GM23248 (cell line): ENCODE data around the gene ADPGK. TPM values are rescaled to one million over a fixed set of nuclear protein-coding genes. Genes with fewer than 3 reads are reported as not detected.

Experiments used
- DNase-seq: peaks from one replicate; pipeline ENCODE4 v3.0.0-alpha.2; 2015
- H2AFZ ChIP-seq: fragments of 200-600 bp; sonication (generic); 2 replicates; pipeline ENCODE4 v1.6.1; 2016; ENCODE audit warnings: antibody characterized with exemption
- H3F3A ChIP-seq: fragments of 200-600 bp; sonication (generic); 2 replicates; pipeline ENCODE4 v1.6.1; 2016; ENCODE audit warnings: mild to moderate bottlenecking, antibody characterized with exemption, mixed run types; ENCODE audit not compliant: insufficient read depth
- H3K27ac ChIP-seq: fragments of 200-600 bp; sonication (generic); 2 replicates; pipeline ENCODE4 v1.5.1; 2016; ENCODE audit warnings: mild to moderate bottlenecking
- H3K27me3 ChIP-seq: fragments of 200-600 bp; sonication (generic); replicated peaks from 2 replicates; pipeline ENCODE4 v1.6.1; 2016; ENCODE audit warnings: mild to moderate bottlenecking; ENCODE audit not compliant: insufficient read depth
- H3K36me3 ChIP-seq: fragments of 200-600 bp; sonication (generic); 2 replicates; pipeline ENCODE4 v1.6.1; 2016; ENCODE audit warnings: low read depth, mild to moderate bottlenecking
- H3K4me1 ChIP-seq: fragments of 200-600 bp; sonication (generic); 2 replicates; pipeline ENCODE4 v1.6.1; 2016; ENCODE audit warnings: mild to moderate bottlenecking; ENCODE audit not compliant: insufficient read depth
- H3K4me2 ChIP-seq: fragments of 200-600 bp; sonication (generic); one replicate; pipeline ENCODE4 v1.6.1; 2016; ENCODE audit warnings: mild to moderate bottlenecking; ENCODE audit not compliant: unreplicated experiment
- H3K4me3 ChIP-seq: fragments of 200-600 bp; sonication (generic); 2 replicates; pipeline ENCODE4 v1.5.1; 2016; ENCODE audit warnings: mild to moderate bottlenecking
- H3K79me2 ChIP-seq: fragments of 200-600 bp; sonication (generic); 2 replicates; pipeline ENCODE4 v1.6.1; 2016; ENCODE audit warnings: mild to moderate bottlenecking; ENCODE audit not compliant: insufficient read depth
- H3K9ac ChIP-seq: fragments of 200-600 bp; sonication (generic); 2 replicates; pipeline ENCODE4 v1.6.1; 2016; ENCODE audit warnings: mild to moderate bottlenecking
- H3K9me2 ChIP-seq: fragments of 200-600 bp; sonication (generic); 2 replicates; pipeline ENCODE4 v1.6.1; 2016; ENCODE audit warnings: mixed run types, mild to moderate bottlenecking, moderate library complexity; ENCODE audit not compliant: insufficient read depth
- H3K9me3 ChIP-seq: fragments of 200-600 bp; sonication (generic); one replicate; pipeline ENCODE4 v1.6.1; 2017; ENCODE audit warnings: low read depth
- H4K20me1 ChIP-seq: fragments of 200-600 bp; sonication (generic); 2 replicates; pipeline ENCODE4 v1.6.0; 2016; ENCODE audit not compliant: insufficient read depth
- EZH2 ChIP-seq: fragments of 200-600 bp; sonication (generic); IDR thresholded peaks from 2 replicates; pipeline ENCODE4 v1.6.1; 2018; ENCODE audit warnings: antibody characterized with exemption, mild to moderate bottlenecking; ENCODE audit not compliant: insufficient read depth, poor library complexity, severe bottlenecking
- EZH2phosphoT487 ChIP-seq: fragments of 200-600 bp; sonication (generic); IDR thresholded peaks from 2 replicates; pipeline ENCODE4 v1.6.1; 2018; ENCODE audit warnings: antibody characterized with exemption, moderate library complexity, mild to moderate bottlenecking, low read depth; ENCODE audit not compliant: insufficient read depth
- WGBS, 2 experiments: methylation state at CpG; one replicate each; pipeline ENCODE4 v1.1.6; 2015 to 2017; ENCODE audit warnings: low lambda C conversion rate in 2 of 2, low coverage in 1 of 2; ENCODE audit errors: missing lambda C conversion rate in 2 of 2; 5-methylcytosine and 5-hydroxymethylcytosine counted together
- in situ Hi-C: fragments of 300-500 bp; cut with MboI; formaldehyde crosslinking; loops from 2 replicates; pipeline ENCODE4 v1.15.0; 2020
- polyA plus RNA-seq: library from polyadenylated mRNA; unstranded; fragments of >200 nt; fragmentation: Nextera tagmentation; extraction: Ambion mirVana; gene quantifications from 2 replicates; pipeline ENCODE4 v1.2.1, GENCODE V29; 2016
- total RNA-seq: library from RNA; depleted of rRNA; stranded (reverse); fragments of >200 nt; shearing (Covaris generic); gene quantifications from 2 replicates; pipeline ENCODE4 v1.2.3, GENCODE V29; 2014

The ADPGK gene
- total and polyA plus RNA-seq, 2 experiments from 2014 or later, result 50.5 to 66.6 TPM

DNA sequence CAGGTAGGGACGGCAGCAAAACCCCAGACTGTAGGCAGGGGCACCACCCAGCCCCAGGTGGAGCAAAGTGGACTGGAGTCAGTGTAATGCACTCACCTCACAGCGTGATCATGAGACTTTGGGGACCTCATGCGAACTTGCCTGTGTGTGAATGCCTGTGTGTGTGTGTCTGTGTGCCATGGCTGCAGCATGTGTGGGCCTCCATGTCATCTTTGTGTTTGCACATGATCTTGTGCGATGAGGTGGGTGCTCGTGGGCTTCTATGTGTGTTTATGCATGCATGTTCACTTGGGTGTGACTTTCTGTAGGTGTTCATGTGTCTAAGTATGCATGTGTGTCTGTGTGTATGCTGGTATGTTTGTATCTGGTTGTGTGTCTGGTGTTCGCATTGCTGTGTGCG is 41.2 kb upstream of the ADPGK start:
- no peaks in the 10 kb centered on the region for H3K9me2 ChIP-seq
- whole genome bisulfite sequencing, 2 experiments, result 61 to 70% methylated on average over 7 of the region's 7 CpGs
- H3K9me3 ChIP-seq, result no peaks in the 10 kb centered on the region
- H3K27me3 ChIP-seq, result peaks cover 37% of the 10 kb centered on the region
- H3F3A ChIP-seq, result no peaks in the 10 kb centered on the region
- no peak overlapping the region for H3K4me2 ChIP-seq
- no peaks in the 10 kb centered on the region for H4K20me1 ChIP-seq
- H2AFZ ChIP-seq, result no peak overlapping the region
- in situ Hi-C loops, result no loop called here
- no peak overlapping the region for H3K27ac ChIP-seq
- H3K9ac ChIP-seq, result no peak overlapping the region
- TF ChIP-seq EZH2, result no peak
- TF ChIP-seq EZH2phosphoT487, result no peak
- no peaks in the 10 kb centered on the region for H3K4me1 ChIP-seq
- H3K79me2 ChIP-seq, result no peaks in the 10 kb centered on the region
- no peak overlapping the region for H3K4me3 ChIP-seq
- no peaks in the 10 kb centered on the region for H3K36me3 ChIP-seq
- no peak for DNase-seq

DNA sequence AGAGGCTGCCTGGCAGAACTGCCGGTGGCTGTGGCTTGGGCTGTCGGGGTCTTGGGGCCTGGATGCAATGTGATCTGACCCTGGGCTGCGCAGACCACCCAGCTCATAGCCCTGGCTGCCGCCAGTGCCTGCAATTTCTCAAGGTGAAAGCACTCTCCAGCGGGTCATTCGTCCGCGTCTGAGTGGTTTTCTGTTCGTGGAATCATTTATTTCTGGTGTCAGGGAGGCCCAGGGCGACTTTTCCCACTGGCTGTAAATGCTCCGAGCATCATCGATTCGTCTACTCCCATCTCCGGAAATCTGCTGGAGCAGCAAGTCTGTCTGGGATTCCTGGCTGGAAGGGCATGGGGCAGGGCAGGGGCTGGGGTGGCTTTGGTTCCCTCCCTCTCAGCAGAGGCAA is 40.6 kb upstream of the ADPGK start:
- Histone ChIP-seq H3K27ac (no peak overlapping the region), H3K9me3 (no peaks in the 10 kb centered on the region), H3K79me2 (no peaks in the 10 kb centered on the region), H3F3A (no peaks in the 10 kb centered on the region), H3K27me3 (peaks cover 34% of the 10 kb centered on the region), H3K4me3 (no peak overlapping the region), H3K4me1 (no peaks in the 10 kb centered on the region), H3K36me3 (no peaks in the 10 kb centered on the region), H4K20me1 (no peaks in the 10 kb centered on the region), H2AFZ (no peak overlapping the region), H3K9me2 (no peaks in the 10 kb centered on the region), H3K9ac (no peak overlapping the region), H3K4me2 (no peak overlapping the region)
- TF ChIP-seq EZH2phosphoT487 (no peak), EZH2 (no peak)
- WGBS, 2 experiments, result 54 to 57% methylated on average over 14 of the region's 14 CpGs
- in situ Hi-C loops, result no loop called here
- no peak for DNase-seq

DNA sequence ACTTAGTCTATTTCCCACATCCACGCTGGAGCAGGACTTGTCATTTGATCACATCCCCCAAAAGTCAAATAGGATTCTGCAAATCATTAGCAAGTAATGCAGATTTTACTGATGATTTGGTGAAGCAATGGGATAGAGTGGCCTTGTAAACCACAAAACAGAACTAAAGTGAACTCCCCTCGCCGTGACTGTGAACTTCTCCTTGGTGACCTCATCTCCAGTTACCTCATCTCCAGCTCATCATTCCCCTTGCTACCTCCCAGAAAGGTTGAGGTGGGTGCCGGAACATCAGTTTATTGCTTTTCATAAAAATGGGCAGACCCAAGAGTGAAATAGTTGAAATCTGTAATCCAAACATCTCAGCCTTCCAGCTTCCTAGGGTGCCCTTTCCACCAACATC is 36.7 kb upstream of the ADPGK start:
- Histone ChIP-seq H3K27ac (no peak overlapping the region), H3K9ac (no peak overlapping the region), H3K79me2 (no peaks in the 10 kb centered on the region), H3K4me3 (no peak overlapping the region), H3K4me1 (no peaks in the 10 kb centered on the region), H3K27me3 (peaks cover 24% of the 10 kb centered on the region; the same call in 1 of the 2 replicates), H3K36me3 (no peaks in the 10 kb centered on the region), H3F3A (no peaks in the 10 kb centered on the region), H3K9me3 (no peaks in the 10 kb centered on the region), H4K20me1 (no peaks in the 10 kb centered on the region), H2AFZ (no peak overlapping the region), H3K9me2 (no peaks in the 10 kb centered on the region), H3K4me2 (no peak overlapping the region)
- in situ Hi-C loops, result no loop called here
- no peak for DNase-seq
- WGBS, 2 experiments, result 72 to 77% methylated on average over 4 of the region's 4 CpGs
- no peak for TF ChIP-seq EZH2
- no peak for TF ChIP-seq EZH2phosphoT487

DNA sequence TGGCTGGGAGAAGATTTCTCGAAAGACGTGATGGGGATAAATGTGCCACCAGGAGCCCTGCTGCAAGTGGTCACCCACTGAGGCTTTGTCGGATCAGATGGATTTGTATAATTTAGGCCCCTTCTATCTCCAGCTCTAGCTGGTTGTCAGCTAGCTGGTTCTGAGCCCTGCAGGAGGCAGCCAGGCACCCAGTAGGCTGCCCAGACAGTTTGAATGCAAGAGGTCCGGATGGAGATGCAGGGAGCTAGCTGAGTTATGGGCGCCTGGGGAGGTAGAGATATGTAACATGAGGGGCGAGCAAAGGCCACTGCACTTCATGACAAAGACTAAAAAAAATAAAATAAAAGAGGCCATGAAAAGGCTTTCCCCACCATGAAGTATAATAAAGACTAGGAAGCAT is 35.1 kb upstream of the ADPGK start:
- Histone ChIP-seq H3K27me3 (peaks cover 34% of the 10 kb centered on the region; the same call in 1 of the 2 replicates), H3K79me2 (no peaks in the 10 kb centered on the region), H3K4me2 (no peak overlapping the region), H4K20me1 (no peaks in the 10 kb centered on the region), H3K4me1 (no peaks in the 10 kb centered on the region), H3K4me3 (no peak overlapping the region), H3K36me3 (no peaks in the 10 kb centered on the region), H2AFZ (no peak overlapping the region), H3K9me2 (no peaks in the 10 kb centered on the region), H3K9me3 (no peaks in the 10 kb centered on the region), H3F3A (no peaks in the 10 kb centered on the region), H3K9ac (no peak overlapping the region), H3K27ac (no peak overlapping the region)
- TF ChIP-seq EZH2phosphoT487 (no peak), EZH2 (no peak)
- in situ Hi-C loops, result no loop called here
- WGBS, 2 experiments, result 64 to 66% methylated on average over 6 of the region's 6 CpGs
- DNase-seq, result no peak
